Endodermal cell (in vitro differentiated cells): Measurements from ENCODE around the gene NTRK2. TPM values are rescaled to one million over a fixed set of nuclear protein-coding genes. Genes with fewer than 3 reads are reported as not detected.

ENCODE experiments used
- DNase-seq: peaks from one replicate; pipeline ENCODE4 v3.0.0-alpha.2; 2017
- H3K27ac ChIP-seq: 2 replicates; pipeline ENCODE4 v1.5.1; 2013; ENCODE audit warnings: mild to moderate bottlenecking, low read depth, low read length, moderate library complexity
- H3K27me3 ChIP-seq: 2 replicates; pipeline ENCODE4 v1.6.1; 2013; ENCODE audit warnings: mild to moderate bottlenecking, low read length, moderate library complexity; ENCODE audit not compliant: insufficient read depth, control insufficient read depth, poor library complexity, severe bottlenecking
- H3K36me3 ChIP-seq: 2 replicates; pipeline ENCODE4 v1.7.0; 2013; ENCODE audit warnings: mild to moderate bottlenecking, low read length, moderate library complexity; ENCODE audit not compliant: control insufficient read depth, insufficient read depth
- H3K4me1 ChIP-seq: one replicate; pipeline ENCODE4 v1.7.0; 2013; ENCODE audit warnings: low read length; ENCODE audit not compliant: control insufficient read depth, insufficient read depth
- H3K4me3 ChIP-seq: 2 replicates; pipeline ENCODE4 v1.5.1; 2013; ENCODE audit warnings: mild to moderate bottlenecking, low read length, moderate library complexity
- H3K9ac ChIP-seq: 2 replicates; pipeline ENCODE4 v1.6.1; 2013; ENCODE audit warnings: mild to moderate bottlenecking, low read length, moderate library complexity; ENCODE audit not compliant: poor library complexity, severe bottlenecking; ENCODE audit errors: extremely low read depth
- H3K9me3 ChIP-seq: 2 replicates; pipeline ENCODE4 v1.6.1; 2013; ENCODE audit warnings: mild to moderate bottlenecking, low read length, moderate library complexity; ENCODE audit not compliant: control insufficient read depth
- H3K27ac Mint-ChIP-seq: 2 replicates; pipeline ENCODE4 v1.8.0; 2020; ENCODE audit warnings: mixed read lengths
- H3K27me3 Mint-ChIP-seq: 2 replicates; pipeline ENCODE4 v1.8.0; 2021; ENCODE audit warnings: mild to moderate bottlenecking, mixed read lengths; ENCODE audit not compliant: insufficient read depth
- H3K36me3 Mint-ChIP-seq: 2 replicates; pipeline ENCODE4 v1.8.0; 2020; ENCODE audit warnings: low read depth, mixed read lengths
- H3K4me1 Mint-ChIP-seq: 2 replicates; pipeline ENCODE4 v1.8.0; 2020; ENCODE audit warnings: mixed read lengths
- H3K4me3 Mint-ChIP-seq: 2 replicates; pipeline ENCODE4 v1.8.0; 2020; ENCODE audit warnings: mild to moderate bottlenecking, moderate library complexity, mixed read lengths
- H3K9me3 Mint-ChIP-seq: 2 replicates; pipeline ENCODE4 v1.8.0; 2020; ENCODE audit warnings: mild to moderate bottlenecking, mixed read lengths
- CTCF ChIP-seq: fragments of 200-600 bp; sonication (generic); conservative IDR thresholded peaks from 2 replicates; pipeline ENCODE4 v1.5.0; 2021; ENCODE audit warnings: antibody characterized with exemption, mild to moderate bottlenecking
- WGBS, 2 experiments: methylation state at CpG; one replicate each; pipeline versions ENCODE4 v1.1.5 to v1.1.7; 2013; ENCODE audit warnings: missing lambda C conversion rate in 2 of 2, mixed read lengths in 1 of 2; ENCODE audit not compliant: insufficient coverage in 1 of 2, insufficient read length in 1 of 2; 5-methylcytosine and 5-hydroxymethylcytosine counted together
- total RNA-seq, 2 donors: library from RNA; stranded (reverse); fragmentation: NEBNext Ultra II Directional in 1 of 2; extraction: Animal tissue kit (Norgen Biotek cat#: 25700) in 1 of 2; gene quantifications; 2 replicates in 1 of 2; 3 replicates in 1 of 2; pipeline ENCODE4 v1.2.1, GENCODE V29; 2021

NTRK2 gene
- total RNA-seq, 2 donors from 2014 or later = 0.09 to 0.18 TPM

GRCh38 chr9:84744726-84745125 lies 75.2 kb downstream of the NTRK2 start:
- Mint-ChIP-seq H3K36me3 (no peaks in the 10 kb centered on the region), H3K4me3 (no peak overlapping the region), H3K27ac (no peak overlapping the region), H3K27me3 (no peaks in the 10 kb centered on the region), H3K4me1 (peaks cover 7% of the 10 kb centered on the region), H3K9me3 (no peaks in the 10 kb centered on the region)
- no peak overlapping the region for H3K4me3 ChIP-seq
- H3K9me3 ChIP-seq = no peaks in the 10 kb centered on the region
- no peak overlapping the region for H3K9ac ChIP-seq
- H3K27me3 ChIP-seq = no peaks in the 10 kb centered on the region
- H3K27ac ChIP-seq = no peak overlapping the region
- no peaks in the 10 kb centered on the region for H3K4me1 ChIP-seq
- no peak for TF ChIP-seq CTCF
- no peak for DNase-seq
- no peaks in the 10 kb centered on the region for H3K36me3 ChIP-seq
- WGBS, 2 experiments = 92 to 96% methylated on average over 7 to 11 of the region's 11 CpGs

- Mint-ChIP-seq H3K4me3 (no peak overlapping the region), H3K27ac (no peak overlapping the region), H3K36me3 (no peaks in the 10 kb centered on the region), H3K27me3 (no peaks in the 10 kb centered on the region), H3K9me3 (no peaks in the 10 kb centered on the region), H3K4me1 (peaks cover 7% of the 10 kb centered on the region)
- Histone ChIP-seq H3K36me3 (no peaks in the 10 kb centered on the region), H3K27ac (no peak overlapping the region), H3K9me3 (no peaks in the 10 kb centered on the region), H3K4me1 (no peaks in the 10 kb centered on the region), H3K9ac (no peak overlapping the region), H3K4me3 (no peak overlapping the region), H3K27me3 (no peaks in the 10 kb centered on the region)
- 77% methylated on average over 2 of the region's 2 CpGs; no CpG with 5 or more reads in 1 of the 2 experiments for WGBS, 2 experiments
- no peak for TF ChIP-seq CTCF
- no peak for DNase-seq
These were observed 78.6 kb downstream of the NTRK2 start for GRCh38 chr9:84748112-84748511.

- Histone ChIP-seq H3K9me3 (no peaks in the 10 kb centered on the region), H3K9ac (no peak overlapping the region), H3K4me3 (no peak overlapping the region), H3K27ac (no peak overlapping the region), H3K4me1 (no peaks in the 10 kb centered on the region), H3K27me3 (no peaks in the 10 kb centered on the region), H3K36me3 (no peaks in the 10 kb centered on the region)
- no peaks in the 10 kb centered on the region for H3K36me3 Mint-ChIP-seq
- H3K9me3 Mint-ChIP-seq = no peaks in the 10 kb centered on the region
- 90 to 100% methylated on average over 5 of the region's 5 CpGs for WGBS, 2 experiments
- DNase-seq = no peak
- no peak overlapping the region for H3K27ac Mint-ChIP-seq
- peaks cover 7% of the 10 kb centered on the region for H3K4me1 Mint-ChIP-seq
- TF ChIP-seq CTCF = no peak
- no peak overlapping the region for H3K4me3 Mint-ChIP-seq
- H3K27me3 Mint-ChIP-seq = no peaks in the 10 kb centered on the region
These were observed 80.8 kb downstream of the NTRK2 start for GRCh38 chr9:84750152-84750865.
